HepG2 (cell line): ENCODE data around the gene STAT6.

Experiments
- CBX5 ChIP-seq: sonication (generic); formaldehyde crosslinking; IDR thresholded peaks from 2 replicates; pipeline ENCODE4 v1.4.0; 2020; ENCODE audit warnings: missing genetic modification reagents, borderline replicate concordance
- DNMT3B ChIP-seq: conservative IDR thresholded peaks from 2 replicates; pipeline ENCODE4 v1.6.1; 2016; ENCODE audit warnings: missing biosample characterization, control low read depth
- HDAC6 ChIP-seq: fragments of 200-600 bp; sonication (generic); IDR thresholded peaks from 2 replicates; pipeline ENCODE4 v1.7.0; 2017; ENCODE audit warnings: mild to moderate bottlenecking, antibody characterized with exemption, low read length, low read depth
- IKZF1 ChIP-seq: fragments of 450-650 bp; IDR thresholded peaks from 2 replicates; pipeline ENCODE4 v1.7.1; 2016
- KLF9 ChIP-seq: IDR thresholded peaks from 2 replicates; pipeline ENCODE4 v1.6.1; 2016; ENCODE audit warnings: low read depth
- MEIS2 ChIP-seq: sonication (generic); formaldehyde crosslinking; IDR thresholded peaks from 2 replicates; pipeline ENCODE4 v1.9.0; 2021; ENCODE audit warnings: mild to moderate bottlenecking, missing genetic modification reagents
- NFIC ChIP-seq: IDR thresholded peaks from 2 replicates; pipeline ENCODE4 v1.6.1; 2012; ENCODE audit warnings: mild to moderate bottlenecking, low read length, inconsistent platforms
- POLR2A ChIP-seq, 2 experiments: IDR thresholded peaks; 2 replicates each; pipeline ENCODE4 v1.6.1; 2011; ENCODE audit warnings: low read depth in 2 of 2, low read length in 2 of 2, mild to moderate bottlenecking in 1 of 2, moderate library complexity in 1 of 2; ENCODE audit not compliant: insufficient read depth in 1 of 2
- POLR2AphosphoS5 ChIP-seq: IDR thresholded peaks from 2 replicates; pipeline ENCODE4 v1.6.1; 2012; ENCODE audit warnings: low read depth, low read length
- RBAK ChIP-seq: sonication (generic); formaldehyde crosslinking; IDR thresholded peaks from 2 replicates; pipeline ENCODE4 v1.5.1; 2020; ENCODE audit warnings: mild to moderate bottlenecking, missing genetic modification reagents
- ZNF337 ChIP-seq: sonication (generic); formaldehyde crosslinking; IDR thresholded peaks from 2 replicates; pipeline ENCODE4 v1.5.1; 2020; ENCODE audit warnings: missing genetic modification reagents, low read depth, mild to moderate bottlenecking, borderline replicate concordance
- TF ChIP-seq, protein P1 (sequence below): IDR thresholded peaks from 2 replicates; pipeline ENCODE4 v1.6.1; 2016; ENCODE audit warnings: low read depth, control low read depth

DNA sequence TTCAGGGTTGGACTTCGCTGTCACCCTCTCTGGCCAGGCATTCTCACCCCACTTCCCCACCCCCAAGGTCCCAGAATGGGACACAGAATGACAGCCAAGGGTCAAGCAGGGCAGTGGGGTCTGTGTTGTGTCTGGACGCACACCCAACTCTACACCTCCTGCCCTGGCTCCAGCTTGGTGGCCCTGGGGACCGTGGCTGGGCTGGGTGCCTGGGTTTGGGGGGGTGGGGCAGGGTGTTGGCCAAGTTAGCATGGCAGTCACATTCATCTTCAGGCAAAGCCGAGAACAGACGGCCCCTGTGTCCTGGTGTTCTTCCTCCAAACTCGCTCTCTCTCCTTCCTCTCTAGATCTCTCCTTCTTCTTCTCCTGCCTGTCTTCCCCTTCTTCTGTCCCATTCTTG, 22.8 kb upstream of the STAT6 start:
- TF ChIP-seq KLF9 (CRISPR knock-in tag) (no peak), RBAK (no peak), NFIC (no peak), HDAC6 (no peak), DNMT3B (CRISPR knock-in tag) (no peak), POLR2A (IDR thresholded peaks at IDR 0.05; ENCODE audit: insufficient read depth in 1 of 2, low read depth in 2 of 2, low read length in 2 of 2) (no peak), ZNF337 (CRISPR knock-in tag) (no peak), POLR2AphosphoS5 (no peak), CBX5 (CRISPR knock-in tag) (no peak), MEIS2 (no peak), IKZF1 (no peak)
- TF ChIP-seq, protein P1, sequence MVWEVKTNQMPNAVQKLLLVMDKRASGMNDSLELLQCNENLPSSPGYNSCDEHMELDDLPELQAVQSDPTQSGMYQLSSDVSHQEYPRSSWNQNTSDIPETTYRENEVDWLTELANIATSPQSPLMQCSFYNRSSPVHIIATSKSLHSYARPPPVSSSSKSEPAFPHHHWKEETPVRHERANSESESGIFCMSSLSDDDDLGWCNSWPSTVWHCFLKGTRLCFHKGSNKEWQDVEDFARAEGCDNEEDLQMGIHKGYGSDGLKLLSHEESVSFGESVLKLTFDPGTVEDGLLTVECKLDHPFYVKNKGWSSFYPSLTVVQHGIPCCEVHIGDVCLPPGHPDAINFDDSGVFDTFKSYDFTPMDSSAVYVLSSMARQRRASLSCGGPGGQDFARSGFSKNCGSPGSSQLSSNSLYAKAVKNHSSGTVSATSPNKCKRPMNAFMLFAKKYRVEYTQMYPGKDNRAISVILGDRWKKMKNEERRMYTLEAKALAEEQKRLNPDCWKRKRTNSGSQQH (CRISPR knock-in tag) = no peak
